ENCODE results near the gene ZMYM3.

DNA sequence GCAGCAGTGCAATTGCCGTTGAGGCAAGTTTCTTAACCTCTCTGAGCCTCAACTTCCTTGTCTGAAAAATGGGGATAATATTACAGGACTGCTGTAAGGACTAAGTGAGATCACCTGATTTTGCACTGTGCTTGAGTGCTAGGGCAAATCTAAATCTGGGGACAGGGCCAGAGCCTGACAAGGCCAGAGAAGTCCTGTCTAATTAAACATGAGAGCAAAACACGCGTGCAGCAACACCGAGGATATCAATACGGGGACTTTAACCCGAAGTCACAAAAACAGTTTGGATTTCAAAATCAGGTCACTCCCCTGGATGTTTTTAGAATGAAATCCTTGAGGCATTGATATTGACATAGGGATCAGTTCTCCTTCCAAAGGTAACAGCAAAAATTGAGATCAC is 36.6 kb downstream of the ZMYM3 start:
- TF ChIP-seq, protein P1, sequence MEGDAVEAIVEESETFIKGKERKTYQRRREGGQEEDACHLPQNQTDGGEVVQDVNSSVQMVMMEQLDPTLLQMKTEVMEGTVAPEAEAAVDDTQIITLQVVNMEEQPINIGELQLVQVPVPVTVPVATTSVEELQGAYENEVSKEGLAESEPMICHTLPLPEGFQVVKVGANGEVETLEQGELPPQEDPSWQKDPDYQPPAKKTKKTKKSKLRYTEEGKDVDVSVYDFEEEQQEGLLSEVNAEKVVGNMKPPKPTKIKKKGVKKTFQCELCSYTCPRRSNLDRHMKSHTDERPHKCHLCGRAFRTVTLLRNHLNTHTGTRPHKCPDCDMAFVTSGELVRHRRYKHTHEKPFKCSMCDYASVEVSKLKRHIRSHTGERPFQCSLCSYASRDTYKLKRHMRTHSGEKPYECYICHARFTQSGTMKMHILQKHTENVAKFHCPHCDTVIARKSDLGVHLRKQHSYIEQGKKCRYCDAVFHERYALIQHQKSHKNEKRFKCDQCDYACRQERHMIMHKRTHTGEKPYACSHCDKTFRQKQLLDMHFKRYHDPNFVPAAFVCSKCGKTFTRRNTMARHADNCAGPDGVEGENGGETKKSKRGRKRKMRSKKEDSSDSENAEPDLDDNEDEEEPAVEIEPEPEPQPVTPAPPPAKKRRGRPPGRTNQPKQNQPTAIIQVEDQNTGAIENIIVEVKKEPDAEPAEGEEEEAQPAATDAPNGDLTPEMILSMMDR (optimal IDR thresholded peaks at IDR 0.05 in 1 of 3, IDR thresholded peaks at IDR 0.05 in 1 of 3, conservative IDR thresholded peaks at IDR 0.05 in 1 of 3; ENCODE audit: extremely low read depth in 1 of 3, insufficient read depth in 2 of 3, low read length in 3 of 3): no peak
- no peak for TF ChIP-seq EZH2 (IDR thresholded peaks at IDR 0.05; ENCODE audit: low read length)
